GM21447 (cell line): ENCODE measurements around the gene EIF5A2.

Experiments used
- ATAC-seq: cut with Tn5 transposase; IDR thresholded peaks from one replicate; pipeline ENCODE4 v1.9.1; 2021; ENCODE audit not compliant: unreplicated experiment

EIF5A2 gene

GRCh38 chr3:170862618-170863374 is 45.6 kb downstream of the EIF5A2 start:
- no peak for ATAC-seq

GRCh38 chr3:170858599-170858998 is 49.8 kb downstream of the EIF5A2 start:
- ATAC-seq: no peak

GRCh38 chr3:170852324-170852723 is 56.1 kb downstream of the EIF5A2 start:
- no peak for ATAC-seq

- ATAC-seq: no peak
These were observed 60.0 kb downstream of the EIF5A2 start for GRCh38 chr3:170848292-170848917.

DNA sequence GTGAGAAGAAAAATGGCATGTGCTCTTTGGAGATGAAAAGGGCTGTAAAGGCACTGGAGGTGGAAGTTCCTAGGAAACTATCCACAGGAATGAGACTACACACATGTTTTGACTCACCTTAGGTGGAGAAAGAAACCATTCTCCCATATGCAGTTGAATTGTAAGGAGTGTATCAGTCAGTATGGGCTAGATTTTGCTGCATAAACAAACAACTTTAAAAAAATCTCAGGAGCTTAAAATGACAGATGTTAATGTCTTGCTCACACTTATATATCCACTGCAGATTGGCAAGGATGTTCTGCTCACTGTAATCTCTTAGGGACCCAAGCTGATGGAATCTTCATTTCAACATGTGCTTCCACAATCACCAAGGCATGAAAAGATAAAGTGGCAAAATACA is 64.1 kb downstream of the EIF5A2 start:
- no peak for ATAC-seq

- no peak for ATAC-seq
These were observed 68.1 kb downstream of the EIF5A2 start for GRCh38 chr3:170840291-170840859.

DNA sequence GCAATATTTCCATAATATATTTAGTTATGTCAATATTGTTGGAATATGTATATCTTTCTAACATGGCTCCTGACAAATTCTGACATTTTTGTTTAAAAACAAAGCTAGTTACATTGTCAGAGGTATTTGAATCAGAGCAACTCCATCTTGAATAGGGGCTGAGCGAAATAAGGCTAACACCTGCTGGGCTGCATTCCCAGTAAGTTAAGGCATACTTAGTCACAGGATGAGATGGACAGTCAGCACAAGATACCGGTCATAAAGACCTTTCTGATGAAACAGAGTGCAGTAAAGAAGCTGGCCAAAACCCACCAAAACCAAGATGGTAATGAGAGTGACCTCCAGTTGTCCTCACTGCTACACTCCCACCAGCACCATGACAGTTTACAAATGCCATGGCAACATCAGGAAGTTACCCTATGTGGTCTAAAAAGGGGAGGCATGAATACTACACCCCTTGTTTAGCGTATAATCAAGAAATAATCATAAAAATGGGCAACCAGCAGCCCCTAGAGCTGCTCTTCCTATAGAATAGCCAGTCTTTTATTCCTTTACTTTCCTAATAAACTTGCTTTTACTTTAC is 68.8 kb downstream of the EIF5A2 start:
- ATAC-seq: no peak
